8988T (cell line): ENCODE measurements around the gene GSN.
"Not testable (repeated sequence)": the region's sequence is repeated elsewhere in the genome, so short reads cannot be mapped to it uniquely, and the experiment has no call there.

Experiments used
- DNase-seq: peaks from one replicate; pipeline ENCODE4 v3.0.0; 2011

Gene GSN

DNA sequence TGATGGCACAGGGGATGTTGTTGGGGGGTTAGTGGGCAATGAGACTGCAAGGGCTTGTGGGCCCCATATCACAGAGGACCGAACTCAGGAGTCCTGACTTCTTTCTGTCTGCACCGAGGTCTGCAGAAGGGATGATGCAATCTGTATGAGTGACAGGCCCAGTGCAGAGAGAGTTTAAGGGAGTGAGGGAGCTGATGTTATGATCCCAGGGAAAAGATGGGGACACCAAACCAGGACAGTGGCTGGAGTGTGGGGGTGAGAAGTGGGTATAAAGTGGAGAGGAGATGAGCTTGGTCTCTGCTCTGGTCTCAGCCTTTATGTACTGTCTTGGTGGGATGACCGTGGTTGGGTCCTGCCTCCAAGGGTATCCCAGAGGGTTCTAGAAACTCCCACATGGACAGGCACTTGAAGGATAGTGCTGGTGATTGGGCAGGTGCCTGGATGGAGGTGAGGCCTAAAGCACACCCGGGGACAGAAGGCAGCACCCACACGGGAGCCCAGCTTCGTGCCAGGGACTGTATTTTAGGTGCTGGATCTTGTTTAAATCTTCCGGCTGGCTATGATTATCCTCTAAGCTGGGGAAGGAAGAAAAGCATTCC is 21.9 kb downstream of the GSN start:
- DNase-seq, result no peak

DNA sequence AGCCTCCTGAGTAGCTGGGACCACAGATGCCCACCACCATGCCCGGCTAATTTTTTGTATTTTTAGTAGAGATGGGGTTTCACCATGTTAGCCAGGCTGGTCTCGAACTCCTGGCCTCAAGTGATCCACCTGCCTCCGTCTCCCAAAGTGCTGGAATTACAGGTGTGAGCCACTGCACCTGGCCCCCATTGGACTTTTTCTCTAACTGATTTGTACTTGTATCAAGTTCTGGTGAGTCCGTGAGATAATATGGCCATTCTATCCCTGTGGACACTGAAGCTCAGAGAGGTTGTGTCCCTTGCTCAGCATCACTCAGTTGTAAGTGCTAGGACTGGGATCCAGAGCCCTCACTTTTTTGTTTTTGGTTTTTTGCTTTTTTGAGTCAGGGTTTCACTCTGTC is 23.6 kb downstream of the GSN start:
- DNase-seq, result not testable (repeated sequence)

- DNase-seq, result no peak
These were observed 24.1 kb downstream of the GSN start for GRCh38 chr9:121292051-121292450.

- no peak for DNase-seq
These were observed 24.9 kb downstream of the GSN start for GRCh38 chr9:121292801-121293241.

DNA sequence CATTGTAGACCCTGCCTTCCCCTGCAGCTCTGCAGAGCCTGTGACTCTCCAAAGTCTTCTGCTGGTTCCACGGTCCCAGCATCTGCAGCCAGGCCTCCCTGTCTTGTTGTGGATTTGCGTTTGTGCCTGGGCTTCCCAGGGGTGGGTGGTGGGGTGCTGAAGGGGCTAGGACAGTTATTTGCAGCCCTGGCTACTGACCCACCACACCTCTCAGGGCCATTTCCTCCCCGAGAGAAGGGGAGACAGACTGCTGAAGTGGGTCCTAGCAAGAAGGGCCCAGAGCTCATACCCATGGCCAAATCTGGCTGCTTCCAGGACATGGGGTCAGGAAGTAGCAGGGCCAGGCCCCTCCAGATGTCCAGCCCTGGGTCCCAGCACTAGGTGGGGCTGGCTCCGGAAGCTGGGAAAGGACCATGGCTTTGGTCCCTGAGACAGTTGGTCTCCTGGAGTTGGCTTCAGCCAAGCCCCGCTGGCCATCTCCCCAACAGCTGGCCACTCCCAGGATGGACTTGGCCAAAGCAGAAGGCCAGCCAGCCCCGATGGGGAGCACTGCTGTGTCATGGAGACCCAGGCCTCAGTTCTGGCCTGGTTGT is 26.3 kb downstream of the GSN start:
- DNase-seq, result no peak

DNA sequence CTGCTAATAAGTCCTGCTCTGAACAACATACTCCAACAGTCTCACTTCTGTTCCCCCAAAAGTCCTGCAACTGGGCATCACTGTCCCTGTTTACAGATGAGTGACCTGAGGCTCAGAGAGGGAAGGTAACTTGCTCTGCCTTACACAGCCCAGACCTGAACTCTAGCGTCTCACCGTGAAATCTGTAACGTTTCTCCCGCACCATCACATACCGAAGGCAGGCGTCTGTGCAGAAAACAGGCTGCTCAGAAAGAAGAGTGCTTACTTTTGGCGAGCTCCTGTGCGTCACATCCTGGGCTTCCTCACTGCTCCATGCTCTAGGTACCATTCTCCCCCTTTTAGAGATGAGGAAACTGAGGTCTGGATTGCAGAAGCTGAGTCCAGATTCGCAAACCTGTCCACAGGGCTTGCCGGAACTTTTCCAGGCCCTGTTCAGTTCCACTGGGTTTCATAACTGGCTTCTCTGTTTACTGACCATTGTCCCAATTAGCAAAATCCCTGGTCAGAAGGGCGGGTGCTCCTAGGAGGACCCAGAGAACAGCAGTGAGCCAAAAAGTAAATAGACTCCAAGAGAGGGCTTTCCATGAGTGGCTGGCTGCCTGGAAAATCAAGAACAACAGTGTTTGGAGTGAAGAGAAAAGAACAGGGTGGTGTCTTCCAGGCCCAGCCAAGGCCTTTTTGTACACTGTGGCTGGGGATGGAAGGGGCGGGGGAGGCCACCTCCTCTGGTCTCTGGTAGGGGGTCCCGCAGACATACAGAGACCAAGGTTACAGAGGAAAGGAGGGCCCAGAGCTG is 27.1 kb downstream of the GSN start:
- no peak for DNase-seq

GRCh38 chr9:121295662-121296191 is 27.8 kb downstream of the GSN start:
- DNase-seq, result no peak

DNA sequence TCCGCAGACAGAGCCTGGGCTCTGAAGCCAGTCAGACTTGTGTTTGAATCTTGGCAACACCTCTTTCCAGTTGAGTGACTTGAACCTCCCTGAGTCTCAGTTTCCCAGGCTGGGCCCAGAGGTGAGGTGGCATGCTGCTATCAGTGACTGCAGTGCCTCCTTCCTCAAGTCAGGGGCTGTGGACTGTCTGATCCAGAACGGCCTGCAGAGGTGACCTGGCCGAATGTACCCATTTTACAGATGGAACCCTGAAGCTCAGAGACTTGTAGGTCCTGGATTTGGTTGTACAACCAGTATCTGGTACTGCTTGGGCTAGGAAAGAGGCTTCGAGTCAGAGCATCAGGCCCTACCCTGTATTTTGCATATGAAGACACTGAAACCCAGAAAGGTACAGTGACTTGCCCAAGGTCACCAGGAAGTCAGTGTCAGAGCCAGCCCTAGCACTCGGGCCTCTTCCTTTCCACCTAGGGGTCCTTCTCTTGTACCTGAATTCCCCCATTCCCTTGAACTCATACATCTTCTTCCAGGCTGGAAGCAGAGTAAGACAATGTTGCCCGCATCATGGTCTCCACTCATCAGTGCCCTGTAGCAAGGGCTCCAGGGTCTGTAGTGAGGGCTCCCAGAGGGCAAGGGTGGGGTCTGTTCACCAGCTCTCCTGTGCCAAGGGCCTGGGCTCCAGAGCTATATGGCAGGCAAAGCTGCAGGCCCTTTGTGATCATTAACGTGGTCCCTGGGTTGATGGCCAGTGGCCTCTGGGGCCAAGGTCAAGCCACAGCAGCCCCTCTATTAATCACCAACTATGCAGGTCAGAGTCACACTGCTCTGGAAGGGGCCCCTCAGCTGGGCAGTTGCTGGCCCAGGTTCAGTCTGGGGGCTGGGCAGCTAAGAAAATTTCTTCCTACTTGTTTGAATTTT is 28.5 kb downstream of the GSN start:
- DNase-seq, result no peak

DNA sequence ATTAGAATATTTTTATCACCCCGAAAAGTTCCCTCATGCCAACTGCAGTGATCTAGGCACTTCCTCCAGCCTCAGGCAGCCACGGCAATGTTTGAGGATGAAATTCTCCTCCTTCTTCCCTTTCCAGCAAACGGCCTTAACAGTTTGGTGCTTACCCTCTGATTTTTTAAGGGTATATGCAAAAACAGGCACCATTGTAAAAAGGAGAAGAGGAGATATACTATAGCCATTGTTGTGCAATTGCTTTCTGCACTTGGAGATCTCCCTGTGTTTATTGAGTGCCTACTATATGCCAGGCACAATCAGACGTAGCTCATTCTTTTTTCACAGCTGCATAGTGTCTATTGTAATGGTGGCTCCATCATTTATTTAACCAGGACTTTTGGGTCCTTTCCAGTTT is 29.4 kb downstream of the GSN start:
- DNase-seq, result no peak

DNA sequence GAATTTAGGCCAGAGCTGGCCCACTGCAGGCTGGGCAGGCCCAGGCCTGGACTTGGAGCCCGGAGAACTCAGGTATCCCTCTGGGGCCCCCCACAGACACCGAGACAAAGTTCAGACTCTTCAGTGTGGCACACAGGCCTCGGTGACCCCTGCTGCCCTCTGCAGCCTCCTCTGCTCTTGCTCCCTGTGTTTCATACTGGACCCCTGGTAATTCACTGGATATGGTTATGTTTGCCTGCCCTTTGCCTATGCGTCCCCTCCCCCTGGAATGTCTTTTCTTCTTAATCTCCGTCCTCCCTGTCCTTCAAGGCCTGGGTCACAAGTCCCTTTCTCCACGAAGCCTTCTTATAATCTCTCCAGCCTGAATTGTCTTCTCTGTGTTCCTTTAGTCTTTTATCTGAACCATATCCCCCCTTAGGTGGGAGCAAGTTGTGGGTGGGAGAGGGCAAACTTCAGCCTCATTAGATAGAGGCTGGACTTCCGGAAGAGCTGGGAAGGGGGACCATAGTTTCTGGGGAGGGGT is 30.1 kb downstream of the GSN start:
- no peak for DNase-seq

DNA sequence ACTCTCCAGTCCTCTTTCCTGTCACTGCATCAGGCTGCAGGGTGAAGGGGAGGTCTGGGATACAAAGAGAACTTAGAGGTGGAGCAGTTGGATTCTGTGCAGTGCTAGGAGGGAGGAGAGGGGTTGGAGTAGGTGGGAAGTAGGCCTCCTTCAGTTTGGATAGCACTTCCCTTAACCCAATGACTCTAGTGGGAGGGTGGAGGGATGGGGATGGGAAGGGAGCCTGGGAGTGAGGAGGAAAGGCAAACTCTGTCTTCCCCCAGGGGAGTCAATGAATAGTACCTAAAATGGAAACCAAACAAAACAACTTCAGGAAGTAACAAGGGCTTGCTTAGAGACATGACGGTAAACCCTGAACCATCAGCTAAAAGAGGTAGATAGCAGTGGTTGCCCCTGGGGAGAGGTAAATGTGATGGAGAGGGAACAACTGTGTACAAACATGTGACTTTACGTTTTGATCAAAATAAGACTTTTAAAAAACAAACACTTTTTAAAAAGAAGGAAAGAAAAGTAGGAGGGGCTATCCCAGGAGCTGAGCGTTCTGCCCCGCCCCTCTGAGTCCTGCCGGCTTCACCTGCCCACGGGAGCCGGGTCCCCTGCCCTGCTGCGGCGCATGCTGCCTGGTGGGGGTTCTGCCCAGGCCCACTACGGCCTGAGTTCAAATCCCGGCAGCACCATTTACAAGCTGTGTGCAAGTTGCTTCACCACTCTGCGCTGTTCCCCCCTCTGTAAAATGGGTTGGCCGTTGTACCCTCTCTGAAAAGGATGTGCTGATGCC is 30.9 kb downstream of the GSN start:
- DNase-seq, result no peak

- DNase-seq, result peak; percentile 59
These were observed 31.7 kb downstream of the GSN start for GRCh38 chr9:121299467-121300282.

GRCh38 chr9:121300283-121301119 is 32.5 kb downstream of the GSN start:
- DNase-seq, result no peak

GRCh38 chr9:121301881-121302286 is 33.9 kb downstream of the GSN start:
- DNase-seq, result no peak

DNA sequence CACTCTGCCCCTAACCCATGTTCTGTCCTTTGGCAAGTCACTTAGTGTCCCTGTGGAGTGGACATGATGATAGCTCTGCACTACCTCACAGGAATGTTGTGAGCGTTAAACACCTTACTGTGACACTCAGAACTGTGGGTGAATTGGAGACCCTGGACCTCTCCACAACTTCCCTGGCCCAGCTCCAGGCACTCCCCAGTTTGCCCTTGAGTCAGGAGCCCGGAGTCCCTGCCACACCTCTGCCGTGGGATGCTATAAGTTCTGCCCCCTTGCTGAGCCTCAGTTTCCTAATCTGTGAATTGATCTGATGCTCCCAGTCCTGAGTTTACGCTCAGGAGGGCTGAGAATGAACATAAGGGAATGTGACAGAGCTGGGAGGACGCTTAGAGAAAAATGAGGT is 34.4 kb downstream of the GSN start:
- no peak for DNase-seq

- DNase-seq, result no peak
These were observed 34.8 kb downstream of the GSN start for GRCh38 chr9:121302786-121303185.

- DNase-seq, result no peak
These were observed 35.8 kb downstream of the GSN start for GRCh38 chr9:121303456-121304451.

GRCh38 chr9:121304707-121305106 is 36.7 kb downstream of the GSN start:
- DNase-seq, result no peak
